H1 (cell line): ENCODE measurements around the gene STOML2. TPM values are rescaled to one million over a fixed set of nuclear protein-coding genes. Genes with fewer than 3 reads are reported as not detected.

Source experiments
- CTCF ChIA-PET: fragments of 300-600 bp; sonication (Branson Sonifier 250); formaldehyde crosslinking; loops from one replicate; lab custom pipeline; 2021; ENCODE audit not compliant: partially characterized antibody; lab: Charles Lee
- POLR2A ChIA-PET: fragments of 300-600 bp; sonication (Branson Sonifier 250); formaldehyde crosslinking; loops from one replicate; lab custom pipeline; 2021; ENCODE audit warnings: inconsistent platforms; ENCODE audit not compliant: partially characterized antibody; lab: Charles Lee
- DNase-seq, 2 experiments: peaks; one replicate each; pipeline versions ENCODE4 v3.0.0 to v3.0.0-alpha.2; 2010 to 2022; ENCODE audit warnings: low spot score in 2 of 2, low read depth in 1 of 2, mixed read lengths in 1 of 2
- FAIRE-seq: peaks from 2 replicates; lab custom pipeline; 2011; peaks lifted over from hg19 to GRCh38; lab: Jason Lieb, UNC
- H2AFZ ChIP-seq: 2 replicates; pipeline ENCODE4 v1.8.1; 2012; ENCODE audit warnings: low read length, inconsistent platforms
- H2AK5ac ChIP-seq: 2 replicates; pipeline ENCODE4 v1.6.1; 2013; ENCODE audit warnings: low read depth, low read length
- H2BK120ac ChIP-seq: replicated peaks from 2 replicates; pipeline ENCODE3; 2013; ENCODE audit warnings: low read depth, low read length, inconsistent platforms
- H2BK12ac ChIP-seq: 2 replicates; pipeline ENCODE4 v1.6.1; 2013; ENCODE audit warnings: low read depth, low read length
- H2BK15ac ChIP-seq: 2 replicates; pipeline ENCODE4 v1.6.1; 2013; ENCODE audit warnings: low read length
- H2BK20ac ChIP-seq: 2 replicates; pipeline ENCODE4 v1.6.1; 2013; ENCODE audit warnings: low read length
- H2BK5ac ChIP-seq: 2 replicates; pipeline ENCODE4 v1.6.1; 2013; ENCODE audit warnings: low read depth, low read length
- H3K14ac ChIP-seq: 2 replicates; pipeline ENCODE4 v1.6.1; 2013; ENCODE audit warnings: inconsistent platforms; ENCODE audit not compliant: insufficient read length
- H3K18ac ChIP-seq: 2 replicates; pipeline ENCODE4 v1.6.1; 2013; ENCODE audit warnings: low read length; ENCODE audit errors: extremely low read depth
- H3K23ac ChIP-seq: 2 replicates; pipeline ENCODE4 v1.6.1; 2013; ENCODE audit warnings: inconsistent platforms; ENCODE audit not compliant: insufficient read length
- H3K23me2 ChIP-seq: 2 replicates; pipeline ENCODE4 v1.6.1; 2013; ENCODE audit warnings: low read depth, low read length
- H3K27ac ChIP-seq: 2 replicates; pipeline ENCODE4 v1.6.1; 2011; ENCODE audit warnings: low read depth, low read length, inconsistent platforms
- H3K27me3 ChIP-seq, 4 experiments: replicated peaks in 1 of 4; 1 replicate in 1 of 4; 2 replicates in 3 of 4; pipeline versions ENCODE4 v1.6.1 to v1.8.1; 2011 to 2013; ENCODE audit warnings: low read length in 3 of 4, mild to moderate bottlenecking in 3 of 4, inconsistent platforms in 2 of 4, mixed read lengths in 2 of 4, moderate library complexity in 1 of 4; ENCODE audit not compliant: control insufficient read depth in 3 of 4, insufficient read depth in 3 of 4; ENCODE audit errors: extremely low read depth in 1 of 4
- H3K36me3 ChIP-seq, 4 experiments: 2 replicates each; pipeline versions ENCODE4 v1.6.1 to v1.8.1; 2011 to 2013; ENCODE audit warnings: mild to moderate bottlenecking in 4 of 4, low read length in 3 of 4, moderate library complexity in 2 of 4, control low read depth in 1 of 4, inconsistent platforms in 1 of 4; ENCODE audit not compliant: insufficient read depth in 4 of 4, control insufficient read depth in 2 of 4
- H3K4ac ChIP-seq: replicated peaks from 2 replicates; pipeline ENCODE3; 2013; ENCODE audit warnings: low read length, low read depth, mixed read lengths, inconsistent platforms; ENCODE audit not compliant: insufficient read length
- H3K4me1 ChIP-seq, 4 experiments: replicated peaks in 1 of 4; 1 replicate in 1 of 4; 2 replicates in 3 of 4; pipeline versions ENCODE4 v1.6.1 to v1.8.1; 2011 to 2013; ENCODE audit warnings: low read length in 3 of 4, inconsistent platforms in 2 of 4, mixed read lengths in 1 of 4; ENCODE audit not compliant: insufficient read depth in 4 of 4, control insufficient read depth in 3 of 4
- H3K4me2 ChIP-seq, 2 experiments: 2 replicates each; pipeline versions ENCODE4 v1.6.1 to v1.8.1; 2011 to 2013; ENCODE audit warnings: low read depth in 2 of 2, low read length in 2 of 2, control low read depth in 1 of 2, inconsistent platforms in 1 of 2, mild to moderate bottlenecking in 1 of 2; ENCODE audit not compliant: insufficient read depth in 1 of 2
- H3K4me3 ChIP-seq, 4 experiments: fragments of 200-600, 300-600 bp in 1 of 4; sonication (generic), shearing (Covaris generic), sonication (Bioruptor Twin) in 1 of 4; 2 replicates each; pipeline versions ENCODE4 v1.5.1 to v1.8.1; 2011 to 2016; ENCODE audit warnings: low read length in 4 of 4, low read depth in 3 of 4, control low read depth in 2 of 4, inconsistent platforms in 2 of 4, mild to moderate bottlenecking in 2 of 4, mixed read lengths in 1 of 4, moderate library complexity in 1 of 4; ENCODE audit not compliant: insufficient read depth in 2 of 4; ENCODE audit errors: extremely low read depth in 1 of 4
- H3K56ac ChIP-seq: replicated peaks from 2 replicates; pipeline ENCODE3; 2013; ENCODE audit warnings: low read depth, mild to moderate bottlenecking, mixed read lengths, low read length, inconsistent platforms; ENCODE audit not compliant: insufficient read length
- H3K79me1 ChIP-seq: 2 replicates; pipeline ENCODE4 v1.6.1; 2013; ENCODE audit warnings: low read depth, low read length, control low read depth
- H3K79me2 ChIP-seq, 2 experiments: 2 replicates each; pipeline versions ENCODE4 v1.6.1 to v1.8.1; 2012 to 2013; ENCODE audit warnings: low read length in 2 of 2, mild to moderate bottlenecking in 2 of 2, inconsistent platforms in 1 of 2; ENCODE audit not compliant: insufficient read depth in 2 of 2, control insufficient read depth in 1 of 2
- H3K9ac ChIP-seq, 4 experiments: replicated peaks in 1 of 4; 1 replicate in 1 of 4; 2 replicates in 3 of 4; pipeline versions ENCODE4 v1.6.1 to v1.8.1; 2011 to 2013; ENCODE audit warnings: low read depth in 3 of 4, low read length in 3 of 4, control low read depth in 2 of 4, mild to moderate bottlenecking in 2 of 4, moderate library complexity in 2 of 4, inconsistent platforms in 1 of 4; ENCODE audit errors: extremely low read depth in 1 of 4
- H3K9me3 ChIP-seq, 2 experiments: 2 replicates each; pipeline versions ENCODE4 v1.6.1 to v1.8.1; 2012 to 2013; ENCODE audit warnings: mild to moderate bottlenecking in 2 of 2, moderate library complexity in 2 of 2, control low read depth in 1 of 2, inconsistent platforms in 1 of 2, low read depth in 1 of 2, low read length in 1 of 2, mixed read lengths in 1 of 2; ENCODE audit not compliant: insufficient read depth in 2 of 2
- H4K20me1 ChIP-seq, 2 experiments: replicated peaks in 1 of 2; 2 replicates each; pipeline versions ENCODE3 to v1.8.1; 2011 to 2013; ENCODE audit warnings: inconsistent platforms in 2 of 2, low read length in 2 of 2, mild to moderate bottlenecking in 1 of 2; ENCODE audit not compliant: insufficient read depth in 2 of 2, control insufficient read depth in 1 of 2
- H4K5ac ChIP-seq: 2 replicates; pipeline ENCODE4 v1.6.1; 2013; ENCODE audit warnings: low read length, low read depth, mixed read lengths, inconsistent platforms; ENCODE audit not compliant: insufficient read length
- H4K8ac ChIP-seq: 2 replicates; pipeline ENCODE4 v1.8.0; 2013; ENCODE audit warnings: mild to moderate bottlenecking, moderate library complexity, low read length, inconsistent platforms; ENCODE audit not compliant: insufficient read depth; ENCODE audit errors: extremely low read depth
- H4K91ac ChIP-seq: replicated peaks from 2 replicates; pipeline ENCODE3; 2013; ENCODE audit warnings: low read length, mixed read lengths, inconsistent platforms; ENCODE audit not compliant: insufficient read length
- WGBS, 2 experiments: shearing (Covaris generic) in 1 of 2; methylation state at CpG; one replicate each; pipeline versions ENCODE4 v1.1.6 to v1.1.7; 2013 to 2015; ENCODE audit warnings: low lambda C conversion rate in 2 of 2, mixed read lengths in 2 of 2, inconsistent platforms in 1 of 2, low coverage in 1 of 2, missing lambda C conversion rate in 1 of 2; ENCODE audit not compliant: insufficient replicate concordance in 2 of 2, insufficient coverage in 1 of 2, insufficient read length in 1 of 2; ENCODE audit errors: extremely low coverage in 1 of 2, missing lambda C conversion rate in 1 of 2; 5-methylcytosine and 5-hydroxymethylcytosine counted together
- polyA plus RNA-seq, 7 experiments: library from polyadenylated mRNA; depleted of rRNA in 3 of 7; stranded (reverse) in 5 of 7; unstranded in 2 of 7; fragments of >200 nt in 5 of 7; fragments of 200-250 nt in 2 of 7; gene quantifications; 1 replicate in 5 of 7; 2 replicates in 1 of 7; 4 replicates in 1 of 7; pipeline versions ENCODE4 v1.2.1 to v1.2.3, GENCODE V29; 2011 to 2013; ENCODE audit warnings: missing spikeins in 2 of 7, mixed read lengths in 2 of 7
- total RNA-seq: library from RNA; stranded (reverse); fragmentation: NEBNext Ultra II Directional; extraction: Animal tissue kit (Norgen Biotek cat#: 25700); gene quantifications from 2 replicates; pipeline ENCODE4 v1.2.1, GENCODE V29; 2021
- TF ChIP-seq, protein P1 (sequence below): IDR thresholded peaks from 2 replicates; pipeline ENCODE4 v1.6.1; 2011; ENCODE audit warnings: low read depth, mild to moderate bottlenecking, low read length; ENCODE audit not compliant: insufficient read depth

STOML2 gene
- total and polyA plus RNA-seq, 2 of the 8 experiments (the other 6 are each of a cell fraction or from before 2014, with no cell fraction given) = 203 to 256 TPM

DNA sequence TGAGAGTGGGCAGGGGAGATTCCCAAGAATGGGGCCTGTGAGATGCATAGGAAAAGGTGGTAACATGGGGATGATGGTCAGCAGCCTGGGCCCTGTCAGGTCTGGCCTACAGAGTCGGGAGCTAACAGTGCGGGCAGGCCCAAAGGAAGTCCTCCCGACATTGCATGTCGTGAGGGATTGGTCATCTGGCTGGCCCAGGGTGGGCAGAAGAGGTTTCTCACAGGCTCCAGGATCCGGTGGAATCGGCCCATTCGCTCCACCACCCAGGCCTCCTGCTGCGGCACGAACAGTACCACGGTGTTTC, 514 bp downstream of the STOML2 start:
- Histone ChIP-seq H2BK12ac (no peak overlapping the region), H3K23me2 (peaks cover 10% of the 10 kb centered on the region), H3K9ac (peak overlapping the region; percentile 85 to 94 (median 90)), H2BK120ac (no peak overlapping the region), H3K27ac (peak overlapping the region; percentile 96), H3K27me3 (no peaks in the 10 kb centered on the region), H2AK5ac (peak overlapping the region; percentile 82), H2BK20ac (no peak overlapping the region), H2BK5ac (peak overlapping the region; percentile 96), H3K14ac (no peak overlapping the region), H3K4ac (no peak overlapping the region), H4K91ac (no peak overlapping the region), H3K18ac (no peak overlapping the region), H3K4me3 (peak overlapping the region; percentile 71 to 99 (median 98)), H3K23ac (no peak overlapping the region), H2AFZ (peak overlapping the region; percentile 18; the same call in 1 of the 2 replicates), H4K5ac (peak overlapping the region; percentile 8), H2BK15ac (no peak overlapping the region), H3K4me1 (peaks cover 0 to 17% (median 6%) of the 10 kb centered on the region in 4 experiments; a peak in 5 of 7 replicates), H3K79me1 (peaks cover 7% of the 10 kb centered on the region), H3K79me2 (peaks cover 0 to 16% of the 10 kb centered on the region in 2 experiments; a peak in 2 of 4 replicates), H3K4me2 (peak overlapping the region; percentile 75 to 100), H3K56ac (peak overlapping the region; percentile 4), H3K36me3 (peaks cover 9 to 24% (median 17%) of the 10 kb centered on the region in 4 experiments), H4K8ac (peak overlapping the region; percentile 94), H3K9me3 (no peaks in the 10 kb centered on the region), H4K20me1 (peaks cover 0 to 3% of the 10 kb centered on the region in 2 experiments)
- ChIA-PET POLR2A (interaction anchor here (0.8 to 17.4 kb wide), 12 partner anchors 8 to 196 kb away, joined by 3 to 440 read pairs (median 6); partner anchors contain the start of genes ATOSB, DNAJB5, FANCG and UNC13B), CTCF (interaction anchor here (1.0 to 1.5 kb wide), 4 partner anchors 9 to 113 kb away, joined by 3 to 4 read pairs (median 4); partner anchors contain the start of gene DNAJB5)
- WGBS, 2 experiments = 14% methylated on average over 10 of the region's 10 CpGs; no CpG with 5 or more reads in 1 of the 2 experiments
- TF ChIP-seq, protein P1, sequence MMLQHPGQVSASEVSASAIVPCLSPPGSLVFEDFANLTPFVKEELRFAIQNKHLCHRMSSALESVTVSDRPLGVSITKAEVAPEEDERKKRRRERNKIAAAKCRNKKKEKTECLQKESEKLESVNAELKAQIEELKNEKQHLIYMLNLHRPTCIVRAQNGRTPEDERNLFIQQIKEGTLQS = no peak
- DNase-seq (no peak), FAIRE-seq (no peak)
